Glutamatergic neuron (in vitro differentiated cells): ENCODE results near the gene DHCR24. TPM values are rescaled to one million over a fixed set of nuclear protein-coding genes. Genes with fewer than 3 reads are reported as not detected.
"Not testable (repeated sequence)": the region's sequence is repeated elsewhere in the genome, so short reads cannot be mapped to it uniquely, and the experiment has no call there.

Experiments used
- DNase-seq: peaks from one replicate; pipeline ENCODE4 v3.0.0; 2022
- H3K27ac Mint-ChIP-seq: one replicate; pipeline ENCODE4 v1.8.0; 2020; ENCODE audit warnings: mild to moderate bottlenecking, mixed read lengths, inconsistent platforms; ENCODE audit not compliant: unreplicated experiment
- H3K27me3 Mint-ChIP-seq: one replicate; pipeline ENCODE4 v1.8.0; 2020; ENCODE audit warnings: mild to moderate bottlenecking, moderate library complexity, mixed read lengths, inconsistent platforms; ENCODE audit not compliant: unreplicated experiment
- H3K36me3 Mint-ChIP-seq: one replicate; pipeline ENCODE4 v1.8.0; 2020; ENCODE audit warnings: mild to moderate bottlenecking, mixed read lengths, inconsistent platforms; ENCODE audit not compliant: unreplicated experiment
- H3K4me1 Mint-ChIP-seq: one replicate; pipeline ENCODE4 v1.8.0; 2020; ENCODE audit warnings: mild to moderate bottlenecking, low read depth, mixed read lengths, inconsistent platforms; ENCODE audit not compliant: unreplicated experiment
- H3K4me3 Mint-ChIP-seq: one replicate; pipeline ENCODE4 v1.8.0; 2020; ENCODE audit warnings: mild to moderate bottlenecking, mixed read lengths, inconsistent platforms; ENCODE audit not compliant: unreplicated experiment
- H3K9me3 Mint-ChIP-seq: one replicate; pipeline ENCODE4 v1.8.0; 2020; ENCODE audit warnings: mild to moderate bottlenecking, moderate library complexity, mixed read lengths, inconsistent platforms; ENCODE audit not compliant: unreplicated experiment
- CTCF ChIP-seq: fragments of 200-600 bp; sonication (generic); IDR thresholded peaks from one replicate; pipeline ENCODE4 v1.5.0; 2021; ENCODE audit not compliant: partially characterized antibody, unreplicated experiment
- total RNA-seq: library from RNA; stranded (reverse); fragmentation: NEBNext Ultra II Directional; extraction: Animal tissue kit (Norgen Biotek cat#: 25700); gene quantifications from one replicate; pipeline ENCODE4 v1.2.1, GENCODE V29; 2021; ENCODE audit not compliant: unreplicated experiment

DHCR24 gene
- total RNA-seq, 1 donor from 2014 or later = 284 TPM

GRCh38 chr1:54922040-54922761, 35.2 kb upstream of the DHCR24 start:
- TF ChIP-seq CTCF = no peak
- H3K9me3 Mint-ChIP-seq = peaks cover 2% of the 10 kb centered on the region
- no peaks in the 10 kb centered on the region for H3K4me1 Mint-ChIP-seq
- H3K36me3 Mint-ChIP-seq = peaks cover 5% of the 10 kb centered on the region
- no peak overlapping the region for H3K27ac Mint-ChIP-seq
- DNase-seq = no peak
- H3K27me3 Mint-ChIP-seq = peaks cover 2% of the 10 kb centered on the region
- H3K4me3 Mint-ChIP-seq = no peak overlapping the region

- Mint-ChIP-seq H3K4me1 (no peaks in the 10 kb centered on the region), H3K27me3 (peaks cover 2% of the 10 kb centered on the region), H3K4me3 (no peak overlapping the region), H3K9me3 (no peaks in the 10 kb centered on the region), H3K27ac (no peak overlapping the region), H3K36me3 (no peaks in the 10 kb centered on the region)
- TF ChIP-seq CTCF = no peak
- no peak for DNase-seq
These were observed 32.7 kb upstream of the DHCR24 start for GRCh38 chr1:54919367-54920359.

GRCh38 chr1:54911076-54911475, 24.1 kb upstream of the DHCR24 start:
- not testable (repeated sequence) for H3K9me3 Mint-ChIP-seq, H3K4me1 Mint-ChIP-seq, H3K4me3 Mint-ChIP-seq, H3K27ac Mint-ChIP-seq, H3K27me3 Mint-ChIP-seq, DNase-seq, H3K36me3 Mint-ChIP-seq

GRCh38 chr1:54906586-54906985, 19.6 kb upstream of the DHCR24 start:
- Mint-ChIP-seq H3K36me3 (no peaks in the 10 kb centered on the region), H3K27me3 (peaks cover 2% of the 10 kb centered on the region), H3K9me3 (no peaks in the 10 kb centered on the region), H3K4me1 (no peaks in the 10 kb centered on the region), H3K27ac (no peak overlapping the region), H3K4me3 (no peak overlapping the region)
- DNase-seq = no peak
- TF ChIP-seq CTCF = no peak

- Mint-ChIP-seq H3K4me3 (no peak overlapping the region), H3K27ac (no peak overlapping the region), H3K27me3 (peaks cover 5% of the 10 kb centered on the region), H3K9me3 (no peaks in the 10 kb centered on the region), H3K4me1 (peaks cover 5% of the 10 kb centered on the region), H3K36me3 (no peaks in the 10 kb centered on the region)
- no peak for DNase-seq
- no peak for TF ChIP-seq CTCF
These were observed 17.6 kb upstream of the DHCR24 start for GRCh38 chr1:54904476-54905048.
